Lower leg skin (tissue), 3 donors: ENCODE measurements around the gene CYB5R4.

ENCODE experiments used
- CTCF ChIP-seq, 3 donors: fragments of 450-650 bp; IDR thresholded peaks; one replicate each; pipeline ENCODE4 v1.5.1; 2016; ENCODE audit warnings: antibody characterized with exemption in 3 of 3, mild to moderate bottlenecking in 3 of 3, moderate library complexity in 2 of 3
- POLR2A ChIP-seq, 2 donors: fragments of 450-650 bp; IDR thresholded peaks; one replicate each; pipeline ENCODE4 v1.6.1; 2016 to 2017; ENCODE audit warnings: antibody characterized with exemption in 2 of 2, mild to moderate bottlenecking in 1 of 2, moderate library complexity in 1 of 2

GRCh38 chr6:83966539-83966938, 107.0 kb downstream of the CYB5R4 start:
- TF ChIP-seq CTCF (IDR thresholded peaks at IDR 0.05) (no peak), POLR2A (IDR thresholded peaks at IDR 0.05) (no peak)
